AG10803 (cell line): ENCODE data around the gene CYB5B.
A peak's percentile ranks its signal among the peaks of the same experiment; 100 is the strongest.

Experiments
- DNase-seq: peaks from one replicate; pipeline ENCODE4 v3.0.0; 2010; ENCODE audit warnings: low read depth
- H3K4me3 ChIP-seq: 2 replicates; pipeline ENCODE4 v1.5.1; 2011; ENCODE audit warnings: mild to moderate bottlenecking, low read length, control low read depth
- TF ChIP-seq, protein P1 (sequence below): conservative IDR thresholded peaks from 2 replicates; pipeline ENCODE4 v1.5.1; 2011; ENCODE audit warnings: mild to moderate bottlenecking, low read length, control low read depth, inconsistent platforms

CYB5B gene

DNA sequence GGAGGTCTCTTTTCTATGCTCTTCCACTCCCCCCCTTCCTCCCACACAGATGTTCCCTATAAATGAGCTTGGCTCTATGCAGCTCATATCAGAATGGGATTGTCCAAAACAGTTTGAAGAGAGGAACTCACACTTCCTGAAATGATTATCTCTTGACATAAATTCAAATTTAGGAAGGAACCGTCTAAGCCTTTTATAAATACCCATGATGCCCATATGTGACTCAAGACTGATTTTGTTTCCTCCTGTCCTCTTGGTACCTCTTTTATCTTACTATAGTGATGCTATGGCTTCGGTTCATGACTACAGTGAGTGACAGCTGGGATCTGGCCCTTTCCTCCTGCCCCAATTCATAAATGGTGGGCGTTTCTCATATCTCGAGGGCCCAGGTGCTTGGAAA lies 22.0 kb upstream of the CYB5B start:
- TF ChIP-seq, protein P1, sequence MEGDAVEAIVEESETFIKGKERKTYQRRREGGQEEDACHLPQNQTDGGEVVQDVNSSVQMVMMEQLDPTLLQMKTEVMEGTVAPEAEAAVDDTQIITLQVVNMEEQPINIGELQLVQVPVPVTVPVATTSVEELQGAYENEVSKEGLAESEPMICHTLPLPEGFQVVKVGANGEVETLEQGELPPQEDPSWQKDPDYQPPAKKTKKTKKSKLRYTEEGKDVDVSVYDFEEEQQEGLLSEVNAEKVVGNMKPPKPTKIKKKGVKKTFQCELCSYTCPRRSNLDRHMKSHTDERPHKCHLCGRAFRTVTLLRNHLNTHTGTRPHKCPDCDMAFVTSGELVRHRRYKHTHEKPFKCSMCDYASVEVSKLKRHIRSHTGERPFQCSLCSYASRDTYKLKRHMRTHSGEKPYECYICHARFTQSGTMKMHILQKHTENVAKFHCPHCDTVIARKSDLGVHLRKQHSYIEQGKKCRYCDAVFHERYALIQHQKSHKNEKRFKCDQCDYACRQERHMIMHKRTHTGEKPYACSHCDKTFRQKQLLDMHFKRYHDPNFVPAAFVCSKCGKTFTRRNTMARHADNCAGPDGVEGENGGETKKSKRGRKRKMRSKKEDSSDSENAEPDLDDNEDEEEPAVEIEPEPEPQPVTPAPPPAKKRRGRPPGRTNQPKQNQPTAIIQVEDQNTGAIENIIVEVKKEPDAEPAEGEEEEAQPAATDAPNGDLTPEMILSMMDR = no peak
- no peak overlapping the region for H3K4me3 ChIP-seq
- DNase-seq = no peak

DNA sequence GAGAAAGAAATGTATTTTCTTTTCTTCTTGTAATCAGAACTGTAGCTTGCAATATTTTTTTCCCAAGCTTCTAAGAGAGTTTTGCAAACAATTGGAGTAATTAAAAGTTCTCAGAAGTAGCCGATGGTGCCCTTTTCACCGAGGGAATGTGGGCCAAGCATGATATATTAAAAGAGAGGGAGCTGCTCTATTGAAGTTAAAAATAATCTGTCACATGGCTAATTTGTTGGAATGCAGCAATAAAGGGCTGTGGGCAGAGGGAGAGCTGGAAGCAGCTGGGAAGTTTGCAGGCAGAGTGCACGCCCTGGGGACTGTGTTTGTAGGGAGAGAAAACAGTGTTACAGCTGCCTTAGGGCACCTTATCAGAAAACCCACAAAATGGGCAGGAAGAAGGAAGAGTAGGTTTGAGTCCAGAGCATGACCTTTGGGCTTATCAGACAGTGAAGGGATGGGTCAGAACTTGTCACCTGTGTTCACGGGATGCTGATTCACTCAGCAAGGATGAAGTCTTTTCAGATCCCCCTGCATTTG lies 20.1 kb upstream of the CYB5B start:
- DNase-seq = peak; percentile 63
- no peak overlapping the region for H3K4me3 ChIP-seq
- TF ChIP-seq, protein P1 = no peak

DNA sequence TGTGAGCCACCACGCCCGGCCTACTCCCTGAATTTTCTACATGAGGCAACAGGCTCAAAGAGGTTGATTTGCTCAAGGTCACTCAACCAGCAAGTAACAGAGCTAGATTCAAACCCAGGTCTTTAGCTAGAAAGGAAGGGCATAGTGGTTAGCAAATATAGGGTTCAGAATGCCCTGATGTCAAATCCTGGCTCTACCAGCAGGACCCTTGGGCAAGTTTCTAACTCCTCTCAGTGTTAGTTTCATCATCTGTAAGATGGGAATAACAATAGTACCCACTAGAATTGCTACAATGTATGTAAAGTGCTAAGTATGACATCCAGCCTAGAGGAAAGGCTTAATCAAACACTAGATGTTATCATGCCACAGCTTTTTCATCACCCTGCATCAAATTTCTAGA lies 19.1 kb upstream of the CYB5B start:
- DNase-seq = no peak
- TF ChIP-seq, protein P1 = no peak
- H3K4me3 ChIP-seq = no peak overlapping the region

DNA sequence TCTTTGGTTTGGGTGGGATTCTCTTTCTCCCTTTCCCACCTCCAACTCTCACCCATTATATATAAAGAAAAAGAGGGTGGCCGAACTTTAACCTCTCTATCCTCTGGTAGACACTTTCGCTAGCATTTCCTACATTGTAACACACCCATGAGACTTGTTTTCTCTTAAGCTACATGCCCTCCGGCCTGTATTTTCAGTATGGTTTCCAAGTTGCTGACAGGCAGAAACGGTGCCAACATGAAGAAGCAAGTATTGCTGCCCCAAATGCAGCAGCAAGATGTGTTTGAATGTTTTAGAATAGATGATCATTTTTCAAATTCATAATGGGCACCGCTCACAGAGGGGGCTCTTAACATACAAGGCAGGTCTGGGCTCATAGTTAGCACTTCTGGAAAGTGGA lies 18.7 kb upstream of the CYB5B start:
- TF ChIP-seq, protein P1 = no peak
- no peak overlapping the region for H3K4me3 ChIP-seq
- DNase-seq = no peak

DNA sequence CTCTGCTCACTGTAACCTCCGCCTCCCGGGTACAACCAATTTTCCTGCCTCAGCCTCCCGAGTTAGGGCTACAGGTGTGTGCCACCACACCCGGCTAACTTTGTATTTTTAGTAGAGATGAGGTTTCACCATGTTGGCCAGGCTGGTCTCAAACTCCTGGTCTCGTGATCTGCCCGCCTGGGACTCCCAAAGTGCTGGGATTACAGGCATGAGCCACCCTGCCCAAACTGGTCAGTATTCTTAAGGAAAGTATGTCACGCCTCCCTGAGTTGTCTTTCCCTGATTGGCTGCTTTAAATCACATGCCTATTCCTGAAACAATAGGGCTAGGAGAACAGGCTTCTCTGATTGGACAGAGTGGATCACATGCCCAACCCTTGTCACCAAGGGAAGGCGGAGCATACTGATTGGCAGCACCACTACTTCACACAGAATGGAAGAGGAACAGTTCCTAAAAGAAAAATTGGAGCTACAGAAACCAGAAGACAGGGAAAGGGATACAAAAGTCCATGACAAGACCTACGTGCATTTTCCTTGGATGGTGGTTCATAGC lies 17.6 kb upstream of the CYB5B start:
- no peak overlapping the region for H3K4me3 ChIP-seq
- no peak for DNase-seq
- TF ChIP-seq, protein P1 = no peak

DNA sequence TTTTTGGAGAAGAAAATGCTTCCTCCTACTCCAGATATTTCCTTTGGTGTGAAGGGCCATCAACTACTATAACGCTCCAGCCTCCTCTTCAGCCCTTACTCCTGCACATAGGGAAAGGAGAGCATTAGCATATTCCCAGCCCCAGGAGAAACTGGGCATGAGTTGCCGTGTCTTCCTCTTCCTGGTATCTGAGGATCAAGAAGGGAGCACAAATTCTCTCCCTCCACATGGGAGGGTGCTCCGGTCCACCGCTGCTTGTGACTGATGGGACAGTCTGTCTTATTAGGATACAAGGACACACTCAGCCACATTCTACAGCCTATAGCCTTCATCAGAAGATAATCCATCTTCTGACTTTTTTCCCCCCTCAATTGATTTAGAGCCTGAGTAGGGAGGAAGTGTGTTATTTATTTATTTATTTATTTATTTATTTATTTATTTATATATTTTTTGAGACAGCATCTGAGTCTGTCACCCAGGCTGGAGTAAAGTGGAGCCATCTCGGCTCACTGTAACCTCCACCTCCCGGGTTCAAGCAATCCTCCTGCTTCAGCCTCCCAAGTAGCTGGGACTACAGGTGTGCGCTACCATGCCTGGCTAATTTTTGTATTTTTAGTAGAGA lies 16.6 kb upstream of the CYB5B start:
- no peak for DNase-seq
- TF ChIP-seq, protein P1 = no peak
- H3K4me3 ChIP-seq = no peak overlapping the region

DNA sequence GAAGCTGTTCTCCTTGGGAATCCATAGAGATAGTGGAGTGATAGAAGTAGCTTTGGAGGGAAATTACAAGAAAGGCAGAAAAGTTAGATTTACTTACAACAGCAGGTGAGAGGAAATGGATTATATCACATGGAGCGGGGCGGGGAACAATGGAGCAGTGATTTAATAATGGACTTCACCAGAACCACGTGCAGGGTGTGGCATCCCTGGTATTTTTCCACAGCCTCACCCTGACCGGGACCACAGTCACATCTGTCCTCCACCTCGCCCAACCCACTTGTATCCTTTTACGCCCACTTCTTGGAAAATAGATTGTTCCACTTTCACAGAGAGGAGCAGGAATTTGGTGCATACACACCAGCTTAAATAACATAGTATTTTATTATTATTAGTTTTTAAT lies 15.9 kb upstream of the CYB5B start:
- no peak overlapping the region for H3K4me3 ChIP-seq
- DNase-seq = no peak
- TF ChIP-seq, protein P1 = no peak
